Natural killer cell (primary cell): ENCODE measurements around the gene NCAM1. TPM values are rescaled to one million over a fixed set of nuclear protein-coding genes. Genes with fewer than 3 reads are reported as not detected.

Source experiments
- ATAC-seq, 3 donors: fragments of 150-1000 bp in 2 of 3; fragments of 200-7000 bp in 1 of 3; cut with Tn5 transposase; 1 replicate in 1 of 3; 2 replicates in 2 of 3; pipeline ENCODE4 v1.10.0; 2021; ENCODE audit warnings: mild to moderate bottlenecking in 2 of 3, moderate library complexity in 2 of 3
- DNase-seq, 2 donors: peaks; one replicate each; pipeline versions ENCODE4 v3.0.0 to v3.0.0-alpha.2; 2013 to 2021; ENCODE audit warnings: mixed read lengths in 1 of 2
- H3K27ac ChIP-seq: one replicate; pipeline ENCODE4 v1.5.1; 2013; ENCODE audit warnings: mild to moderate bottlenecking, low read length
- H3K27me3 ChIP-seq: one replicate; pipeline ENCODE4 v1.6.1; 2013; ENCODE audit warnings: low read length; ENCODE audit not compliant: control insufficient read depth, insufficient read depth
- H3K36me3 ChIP-seq: one replicate; pipeline ENCODE4 v1.6.1; 2013; ENCODE audit warnings: low read length; ENCODE audit not compliant: control insufficient read depth, insufficient read depth
- H3K4me1 ChIP-seq: one replicate; pipeline ENCODE4 v1.6.1; 2013; ENCODE audit warnings: low read length; ENCODE audit not compliant: control insufficient read depth, insufficient read depth
- H3K4me3 ChIP-seq: one replicate; pipeline ENCODE4 v1.5.1; 2013; ENCODE audit warnings: low read length
- H3K9me3 ChIP-seq: one replicate; pipeline ENCODE4 v1.6.1; 2013; ENCODE audit warnings: low read length; ENCODE audit not compliant: control insufficient read depth, insufficient read depth
- H3K27ac Mint-ChIP-seq, 2 donors: one replicate each; pipeline ENCODE4 v1.8.0; 2022; ENCODE audit warnings: mild to moderate bottlenecking in 2 of 2, mixed read lengths in 2 of 2, moderate library complexity in 1 of 2
- H3K27me3 Mint-ChIP-seq, 2 donors: one replicate each; pipeline ENCODE4 v1.8.0; 2022; ENCODE audit warnings: low read depth in 2 of 2, mixed read lengths in 2 of 2
- H3K36me3 Mint-ChIP-seq: one replicate; pipeline ENCODE4 v1.8.0; 2022; ENCODE audit warnings: mixed read lengths
- H3K4me1 Mint-ChIP-seq, 2 donors: one replicate each; pipeline ENCODE4 v1.8.0; 2022; ENCODE audit warnings: mixed read lengths in 2 of 2
- H3K4me3 Mint-ChIP-seq: one replicate; pipeline ENCODE4 v1.8.0; 2022; ENCODE audit warnings: mild to moderate bottlenecking, moderate library complexity, mixed read lengths
- H3K9me3 Mint-ChIP-seq, 2 donors: one replicate each; pipeline ENCODE4 v1.8.0; 2022; ENCODE audit warnings: mixed read lengths in 2 of 2
- WGBS: methylation state at CpG from one replicate; pipeline ENCODE4 v1.1.7; 2013; ENCODE audit warnings: missing lambda C conversion rate; ENCODE audit not compliant: insufficient coverage; 5-methylcytosine and 5-hydroxymethylcytosine counted together
- intact Hi-C: fragments of 100-400 bp; cut with micrococcal nuclease; formaldehyde crosslinking; loops from one replicate; pipeline ENCODE4 v1.14.2; 2022
- total RNA-seq, 4 donors: library from RNA; stranded (reverse); fragments of 120-200 nt in 1 of 4; gene quantifications; one replicate each; pipeline versions ENCODE4 v1.2.3 to v1.2.4, GENCODE V29; 2013 to 2022
- TF ChIP-seq, protein P1 (sequence below): fragments of 200-600 bp; IDR thresholded peaks from one replicate; pipeline ENCODE4 v1.8.0; 2022; ENCODE audit warnings: antibody characterized with exemption

Gene NCAM1
- total RNA-seq, 3 donors from 2014 or later (not counting 1 experiment from before 2014, with no cell fraction given), result 129 to 208 (median 187) TPM

- WGBS, result 88% methylated on average over 7 of the region's 7 CpGs
- no peak for ATAC-seq
- H3K4me3 Mint-ChIP-seq, result no peak overlapping the region
- peaks cover 20% of the 10 kb centered on the region for H3K36me3 Mint-ChIP-seq
- H3K27ac ChIP-seq, result no peak overlapping the region
- peaks cover 49% of the 10 kb centered on the region for H3K36me3 ChIP-seq
- TF ChIP-seq, protein P1, sequence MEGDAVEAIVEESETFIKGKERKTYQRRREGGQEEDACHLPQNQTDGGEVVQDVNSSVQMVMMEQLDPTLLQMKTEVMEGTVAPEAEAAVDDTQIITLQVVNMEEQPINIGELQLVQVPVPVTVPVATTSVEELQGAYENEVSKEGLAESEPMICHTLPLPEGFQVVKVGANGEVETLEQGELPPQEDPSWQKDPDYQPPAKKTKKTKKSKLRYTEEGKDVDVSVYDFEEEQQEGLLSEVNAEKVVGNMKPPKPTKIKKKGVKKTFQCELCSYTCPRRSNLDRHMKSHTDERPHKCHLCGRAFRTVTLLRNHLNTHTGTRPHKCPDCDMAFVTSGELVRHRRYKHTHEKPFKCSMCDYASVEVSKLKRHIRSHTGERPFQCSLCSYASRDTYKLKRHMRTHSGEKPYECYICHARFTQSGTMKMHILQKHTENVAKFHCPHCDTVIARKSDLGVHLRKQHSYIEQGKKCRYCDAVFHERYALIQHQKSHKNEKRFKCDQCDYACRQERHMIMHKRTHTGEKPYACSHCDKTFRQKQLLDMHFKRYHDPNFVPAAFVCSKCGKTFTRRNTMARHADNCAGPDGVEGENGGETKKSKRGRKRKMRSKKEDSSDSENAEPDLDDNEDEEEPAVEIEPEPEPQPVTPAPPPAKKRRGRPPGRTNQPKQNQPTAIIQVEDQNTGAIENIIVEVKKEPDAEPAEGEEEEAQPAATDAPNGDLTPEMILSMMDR, result no peak
- H3K27me3 Mint-ChIP-seq, result no peaks in the 10 kb centered on the region
- peaks cover 5 to 17% of the 10 kb centered on the region in 2 donors for H3K4me1 Mint-ChIP-seq
- H3K27ac Mint-ChIP-seq, result no peak overlapping the region
- H3K4me3 ChIP-seq, result no peak overlapping the region
- DNase-seq, result no peak
- H3K27me3 ChIP-seq, result no peaks in the 10 kb centered on the region
- no peaks in the 10 kb centered on the region for H3K9me3 ChIP-seq
- peaks cover 12% of the 10 kb centered on the region for H3K4me1 ChIP-seq
- intact Hi-C loops, result no loop called here
- H3K9me3 Mint-ChIP-seq, result no peaks in the 10 kb centered on the region
Measured at GRCh38 chr11:113245216-113245615, 284.0 kb downstream of the NCAM1 start.

DNA sequence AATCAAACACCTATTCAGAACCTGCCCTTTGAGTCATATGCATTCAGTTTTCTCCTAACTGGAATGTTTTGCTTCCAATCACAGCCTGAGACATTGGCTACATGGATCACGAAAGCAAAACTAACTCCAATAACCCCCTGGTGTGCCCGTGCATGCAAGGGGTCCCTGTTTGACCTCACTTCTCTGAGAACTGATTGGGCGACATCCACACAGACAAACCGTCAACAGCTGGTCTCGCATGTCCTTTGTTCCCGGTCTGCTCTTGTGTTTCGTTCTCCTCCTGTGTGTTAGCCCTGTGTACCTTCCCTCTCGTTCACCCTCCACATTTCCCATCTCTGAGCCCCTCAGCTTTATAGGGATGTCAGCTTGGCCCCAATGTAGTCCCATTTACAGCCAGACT is 286.0 kb downstream of the NCAM1 start:
- Histone ChIP-seq H3K4me1 (peaks cover 10% of the 10 kb centered on the region), H3K9me3 (no peaks in the 10 kb centered on the region), H3K36me3 (peaks cover 37% of the 10 kb centered on the region), H3K27ac (no peak overlapping the region), H3K4me3 (no peak overlapping the region), H3K27me3 (no peaks in the 10 kb centered on the region)
- H3K27ac Mint-ChIP-seq, result no peak overlapping the region
- no peaks in the 10 kb centered on the region for H3K27me3 Mint-ChIP-seq
- peaks cover 20% of the 10 kb centered on the region for H3K36me3 Mint-ChIP-seq
- TF ChIP-seq, protein P1, result no peak
- 82% methylated on average over 8 of the region's 8 CpGs for WGBS
- no peak for ATAC-seq
- intact Hi-C loops, result no loop called here
- H3K4me3 Mint-ChIP-seq, result no peak overlapping the region
- DNase-seq, result no peak
- H3K4me1 Mint-ChIP-seq, result peaks cover 5 to 12% of the 10 kb centered on the region in 2 donors
- no peaks in the 10 kb centered on the region for H3K9me3 Mint-ChIP-seq

GRCh38 chr11:113247966-113248365 is 286.7 kb downstream of the NCAM1 start:
- ATAC-seq, result no peak
- Histone ChIP-seq H3K9me3 (no peaks in the 10 kb centered on the region), H3K27me3 (no peaks in the 10 kb centered on the region), H3K4me1 (peaks cover 4% of the 10 kb centered on the region), H3K36me3 (peaks cover 37% of the 10 kb centered on the region), H3K27ac (no peak overlapping the region), H3K4me3 (no peak overlapping the region)
- H3K36me3 Mint-ChIP-seq, result peaks cover 20% of the 10 kb centered on the region
- H3K27me3 Mint-ChIP-seq, result no peaks in the 10 kb centered on the region
- H3K4me3 Mint-ChIP-seq, result no peak overlapping the region
- WGBS, result 94% methylated on average over 4 of the region's 6 CpGs
- intact Hi-C loops, result no loop called here
- H3K4me1 Mint-ChIP-seq, result peaks cover 0 to 6% of the 10 kb centered on the region in 2 donors
- TF ChIP-seq, protein P1, result no peak
- H3K9me3 Mint-ChIP-seq, result no peaks in the 10 kb centered on the region
- H3K27ac Mint-ChIP-seq, result no peak overlapping the region
- DNase-seq, result no peak
